ENCODE results near the gene AKIRIN2.

- TF ChIP-seq ZNF274 (IDR thresholded peaks at IDR 0.05; ENCODE audit: low read depth, low read length) (no peak), YY1 (IDR thresholded peaks at IDR 0.05; ENCODE audit: insufficient read depth, insufficient read length) (no peak), SUZ12 (IDR thresholded peaks at IDR 0.05; ENCODE audit: extremely low read depth, insufficient read depth, insufficient read length) (no peak)
These were observed 28.8 kb downstream of the AKIRIN2 start for GRCh38 chr6:87673237-87673636.
